ENCODE results near the gene ARHGAP26. TPM values are rescaled to one million over a fixed set of nuclear protein-coding genes. Genes with fewer than 3 reads are reported as not detected.

The ARHGAP26 gene
- total RNA-seq, 2 donors from 2014 or later: 27.5 to 80.7 TPM

DNA sequence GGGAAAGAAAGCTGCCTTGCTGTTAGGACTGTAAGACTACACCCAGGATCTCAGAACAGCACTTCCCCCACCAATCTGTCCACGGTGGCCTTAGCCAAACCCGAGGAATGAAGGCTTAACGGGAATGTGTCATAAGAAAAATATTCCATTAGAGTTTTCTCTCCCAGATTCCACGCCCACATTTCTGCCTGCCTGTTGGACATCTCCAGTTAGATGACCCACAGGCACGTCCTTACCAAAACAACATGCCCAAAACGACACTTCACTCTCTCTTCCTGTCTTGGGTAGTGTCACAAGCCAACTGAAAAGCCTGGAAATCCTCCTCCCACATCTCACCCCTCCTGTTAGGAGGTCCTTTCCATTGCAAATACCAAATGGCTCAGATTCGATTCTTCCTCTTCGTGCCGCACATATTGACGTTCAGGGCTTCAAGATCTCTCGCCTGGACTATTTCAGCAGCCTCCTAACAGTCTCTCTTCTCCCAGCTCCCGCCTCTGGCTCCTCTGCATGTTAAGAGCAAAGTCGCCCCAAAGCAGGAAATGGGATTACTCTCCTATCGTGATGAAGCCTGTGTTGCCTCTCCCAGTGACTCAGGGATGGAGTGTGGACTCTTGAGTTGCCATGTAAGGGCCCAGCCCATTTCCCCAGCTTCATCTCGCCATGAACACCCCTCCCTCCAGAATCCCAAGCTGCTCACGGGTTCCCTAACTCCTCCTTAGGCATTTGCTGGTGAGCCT lies 474.0 kb downstream of the ARHGAP26 start:
- Histone ChIP-seq H3K4me3 (peak overlapping the region; percentile 50), H3K36me3 (no peaks in the 10 kb centered on the region), H3K4me1 (ENCODE audit: control insufficient read depth in 1 of 2, low read depth in 2 of 2) (peaks cover 9 to 34% of the 10 kb centered on the region in 2 donors), H3K27ac (peak overlapping the region; percentile 56 to 70), H3K27me3 (replicated peaks; ENCODE audit: insufficient read depth) (no peaks in the 10 kb centered on the region), H3K9me3 (no peaks in the 10 kb centered on the region)
- ATAC-seq (ENCODE audit: insufficient number of reproducible peaks, low FRiP score, low read depth) (peak; percentile 81), DNase-seq (ENCODE audit: low spot score) (peak; percentile 53)
- no peak for TF ChIP-seq CTCF (IDR thresholded peaks at IDR 0.05)

GRCh38 chr5:143244990-143245389 lies 474.8 kb downstream of the ARHGAP26 start:
- ATAC-seq (ENCODE audit: insufficient number of reproducible peaks, low FRiP score, low read depth) (no peak), DNase-seq (ENCODE audit: low spot score) (no peak)
- H3K27me3 ChIP-seq (replicated peaks; ENCODE audit: insufficient read depth): no peaks in the 10 kb centered on the region
- no peak overlapping the region for H3K4me3 ChIP-seq
- H3K4me1 ChIP-seq (ENCODE audit: control insufficient read depth in 1 of 2, low read depth in 2 of 2): peaks cover 11 to 40% of the 10 kb centered on the region in 2 donors
- no peaks in the 10 kb centered on the region for H3K9me3 ChIP-seq
- no peak for TF ChIP-seq CTCF (IDR thresholded peaks at IDR 0.05)
- H3K27ac ChIP-seq: peak overlapping the region in 1 of 2 donors; percentile 56
- no peaks in the 10 kb centered on the region for H3K36me3 ChIP-seq

DNA sequence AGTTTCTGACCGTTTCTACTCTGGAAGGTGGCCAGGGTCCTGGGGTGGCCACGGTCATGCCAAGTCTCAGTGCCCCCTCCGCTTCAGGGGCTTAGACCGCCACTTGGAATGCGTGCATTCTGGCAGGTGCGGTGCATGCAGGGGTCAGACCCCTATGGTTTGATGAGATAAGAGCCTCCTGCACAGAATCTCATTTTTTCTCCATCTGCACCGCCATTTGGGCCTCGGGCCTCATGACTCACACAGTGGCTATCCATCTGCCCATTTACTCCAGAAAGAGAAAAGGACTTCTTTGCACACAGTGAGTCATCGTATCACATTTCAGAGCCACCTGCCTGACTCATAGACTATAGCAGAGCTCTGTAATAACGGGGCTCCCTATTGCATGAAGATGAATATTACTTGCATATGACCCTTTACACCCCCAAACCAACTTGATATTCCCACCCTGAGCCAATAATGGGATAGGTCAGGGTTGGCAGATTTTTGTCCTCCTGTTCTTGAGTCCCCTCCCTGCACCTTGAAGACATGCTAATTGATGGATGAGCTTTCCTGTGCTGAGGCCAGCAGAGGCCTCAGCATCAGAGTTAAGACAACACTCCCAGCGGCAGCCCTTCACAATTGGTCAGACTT lies 475.9 kb downstream of the ARHGAP26 start:
- DNase-seq (ENCODE audit: low spot score): no peak
- Histone ChIP-seq H3K4me3 (no peak overlapping the region), H3K27ac (no peak overlapping the region), H3K9me3 (no peaks in the 10 kb centered on the region), H3K27me3 (replicated peaks; ENCODE audit: insufficient read depth) (no peaks in the 10 kb centered on the region), H3K4me1 (ENCODE audit: control insufficient read depth in 1 of 2, low read depth in 2 of 2) (peaks cover 11 to 40% of the 10 kb centered on the region in 2 donors), H3K36me3 (no peaks in the 10 kb centered on the region)
- ATAC-seq (ENCODE audit: insufficient number of reproducible peaks, low FRiP score, low read depth): no peak
- TF ChIP-seq CTCF (IDR thresholded peaks at IDR 0.05): no peak

DNA sequence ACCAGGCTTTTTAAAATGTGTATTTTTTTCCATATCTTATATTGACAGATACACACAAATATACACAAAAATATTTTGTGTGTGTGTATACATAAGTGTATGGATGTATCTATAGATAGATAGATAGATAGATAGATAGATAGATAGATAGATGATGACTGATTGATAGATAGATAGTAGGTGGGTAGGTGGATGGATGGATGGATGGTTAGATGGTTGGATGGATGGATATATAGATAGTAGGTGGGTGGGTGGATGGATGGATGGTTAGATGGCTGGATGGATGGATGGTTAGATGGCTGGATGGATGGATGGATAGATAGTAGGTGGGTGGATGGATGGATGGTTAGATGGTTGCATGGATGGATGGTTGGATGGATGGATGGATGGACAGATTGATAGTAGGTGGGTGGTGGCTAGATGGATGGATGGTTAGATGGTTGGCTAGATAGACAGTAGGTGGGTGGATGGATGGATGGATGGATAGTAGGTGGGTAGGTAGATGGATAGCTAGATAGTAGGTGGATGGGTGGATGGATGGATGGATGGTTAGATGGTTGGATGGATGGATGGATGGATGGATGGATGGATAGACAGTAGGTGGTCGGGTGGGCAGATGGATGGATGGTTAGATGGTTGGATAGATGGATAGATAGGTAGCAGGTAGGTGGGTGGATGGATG lies 477.1 kb downstream of the ARHGAP26 start:
- TF ChIP-seq CTCF (IDR thresholded peaks at IDR 0.05): no peak
- ATAC-seq (ENCODE audit: insufficient number of reproducible peaks, low FRiP score, low read depth) (no peak), DNase-seq (ENCODE audit: low spot score) (no peak)
- Histone ChIP-seq H3K4me3 (no peak overlapping the region), H3K27me3 (replicated peaks; ENCODE audit: insufficient read depth) (no peaks in the 10 kb centered on the region), H3K9me3 (no peaks in the 10 kb centered on the region), H3K36me3 (no peaks in the 10 kb centered on the region), H3K27ac (no peak overlapping the region), H3K4me1 (ENCODE audit: control insufficient read depth in 1 of 2, low read depth in 2 of 2) (peaks cover 11 to 40% of the 10 kb centered on the region in 2 donors)

- ATAC-seq (ENCODE audit: insufficient number of reproducible peaks, low FRiP score, low read depth): no peak
- Histone ChIP-seq H3K9me3 (no peaks in the 10 kb centered on the region), H3K36me3 (no peaks in the 10 kb centered on the region), H3K4me1 (ENCODE audit: control insufficient read depth in 1 of 2, low read depth in 2 of 2) (peaks cover 11 to 30% of the 10 kb centered on the region in 2 donors), H3K27ac (no peak overlapping the region), H3K27me3 (replicated peaks; ENCODE audit: insufficient read depth) (no peaks in the 10 kb centered on the region), H3K4me3 (no peak overlapping the region)
- no peak for TF ChIP-seq CTCF (IDR thresholded peaks at IDR 0.05)
- no peak for DNase-seq (ENCODE audit: low spot score)
Measured at GRCh38 chr5:143248391-143248790, 478.2 kb downstream of the ARHGAP26 start.

All from thoracic aorta (tissue), 2 donors.